Activated CD8-positive, alpha-beta memory T cell treated with anti-CD3 and anti-CD28 coated beads for 48 hours (primary cell): ENCODE measurements around the gene SEPHS2.
A peak's percentile ranks its signal among the peaks of the same experiment; 100 is the strongest.
"Not testable (repeated sequence)": the region's sequence is repeated elsewhere in the genome, so short reads cannot be mapped to it uniquely, and the experiment has no call there.

ENCODE experiments used
- DNase-seq, 3 experiments: peaks; one replicate each; pipeline ENCODE4 v3.0.0-alpha.2; 2020; ENCODE audit warnings: low read depth in 2 of 3, low spot score in 2 of 3

The SEPHS2 gene

DNA sequence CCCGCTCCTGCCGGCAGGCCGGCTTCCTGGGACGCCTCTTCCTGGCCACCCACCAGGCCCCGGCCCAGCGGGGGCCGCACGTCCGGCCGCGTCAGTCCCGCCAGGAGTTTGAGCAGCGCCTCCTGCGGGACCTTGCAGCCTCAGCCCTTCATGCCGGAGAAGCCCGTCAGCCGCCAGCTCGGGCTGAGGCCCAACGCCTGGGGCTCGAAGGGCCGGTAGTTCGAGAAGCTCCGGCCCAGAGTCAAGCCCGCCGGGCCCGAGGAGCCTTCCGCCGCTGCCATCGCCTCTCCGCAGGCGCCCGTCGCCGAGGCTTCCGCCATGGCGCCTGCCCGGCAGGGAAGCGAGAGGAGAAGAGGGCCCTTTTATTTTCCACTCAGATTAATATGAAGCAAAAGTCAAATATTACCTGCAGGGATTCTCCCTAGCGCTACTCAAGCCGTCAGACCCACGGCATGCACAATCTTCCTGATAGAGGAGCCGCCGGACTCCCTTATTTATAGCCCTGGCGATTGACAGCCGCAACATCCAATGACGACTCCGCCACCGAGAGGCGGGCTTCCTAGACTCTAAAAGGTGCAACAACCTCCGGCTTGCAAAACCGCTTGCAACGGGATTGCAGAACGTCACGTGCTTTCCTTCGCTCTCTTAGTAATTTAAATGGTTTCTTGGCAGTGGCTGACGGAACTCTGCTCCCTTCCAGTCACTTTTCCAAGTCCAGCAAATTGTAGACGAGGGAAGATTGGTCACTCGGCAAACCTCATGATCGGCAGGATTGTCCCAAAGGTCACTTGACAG is at the start of gene SEPHS2:
TSS of gene SEPHS2 (minus strand) at position 467 of the 795 bp plus-strand sequence. CDS start at position 320, 147 bp downstream.
- peak; percentile 88 to 94 (median 94) for DNase-seq

GRCh38 chr16:30494709-30495108 is 49.0 kb upstream of the SEPHS2 start:
- DNase-seq: no peak

- DNase-seq: no peak
Observed at GRCh38 chr16:30493941-30494488, 48.3 kb upstream of the SEPHS2 start.

- no peak for DNase-seq
Observed at GRCh38 chr16:30491744-30492308, 46.2 kb upstream of the SEPHS2 start.

GRCh38 chr16:30491229-30491628 is 45.6 kb upstream of the SEPHS2 start:
- DNase-seq: no peak

GRCh38 chr16:30490210-30490609 is 44.5 kb upstream of the SEPHS2 start:
- no peak for DNase-seq

- DNase-seq: no peak
Observed at GRCh38 chr16:30488764-30489605, 43.3 kb upstream of the SEPHS2 start.

GRCh38 chr16:30485818-30486436 is 40.3 kb upstream of the SEPHS2 start:
- DNase-seq: no peak

DNA sequence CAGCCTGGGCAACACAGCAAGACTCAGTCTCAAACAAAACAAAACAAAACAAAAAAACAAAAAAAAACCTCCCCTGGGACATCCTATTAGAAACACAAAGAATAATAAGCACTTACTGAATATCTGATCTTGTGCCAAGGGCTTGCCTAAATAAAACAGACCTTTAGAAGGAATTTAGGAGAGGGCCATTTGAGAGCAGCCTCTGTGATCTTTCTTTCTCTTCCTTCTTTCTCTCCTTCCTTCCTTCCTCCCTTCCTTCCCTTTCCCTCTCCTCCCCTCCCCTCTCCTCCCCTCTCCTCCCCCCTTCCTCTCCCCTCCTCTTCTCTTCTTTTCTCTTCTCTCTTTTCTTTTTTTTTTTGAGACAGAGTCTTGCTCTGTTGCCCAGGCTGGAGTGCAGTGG is 39.2 kb upstream of the SEPHS2 start:
- DNase-seq: no peak

GRCh38 chr16:30482366-30482765 is 36.7 kb upstream of the SEPHS2 start:
- no peak for DNase-seq

- no peak for DNase-seq
Observed at GRCh38 chr16:30481381-30481780, 35.7 kb upstream of the SEPHS2 start.

DNA sequence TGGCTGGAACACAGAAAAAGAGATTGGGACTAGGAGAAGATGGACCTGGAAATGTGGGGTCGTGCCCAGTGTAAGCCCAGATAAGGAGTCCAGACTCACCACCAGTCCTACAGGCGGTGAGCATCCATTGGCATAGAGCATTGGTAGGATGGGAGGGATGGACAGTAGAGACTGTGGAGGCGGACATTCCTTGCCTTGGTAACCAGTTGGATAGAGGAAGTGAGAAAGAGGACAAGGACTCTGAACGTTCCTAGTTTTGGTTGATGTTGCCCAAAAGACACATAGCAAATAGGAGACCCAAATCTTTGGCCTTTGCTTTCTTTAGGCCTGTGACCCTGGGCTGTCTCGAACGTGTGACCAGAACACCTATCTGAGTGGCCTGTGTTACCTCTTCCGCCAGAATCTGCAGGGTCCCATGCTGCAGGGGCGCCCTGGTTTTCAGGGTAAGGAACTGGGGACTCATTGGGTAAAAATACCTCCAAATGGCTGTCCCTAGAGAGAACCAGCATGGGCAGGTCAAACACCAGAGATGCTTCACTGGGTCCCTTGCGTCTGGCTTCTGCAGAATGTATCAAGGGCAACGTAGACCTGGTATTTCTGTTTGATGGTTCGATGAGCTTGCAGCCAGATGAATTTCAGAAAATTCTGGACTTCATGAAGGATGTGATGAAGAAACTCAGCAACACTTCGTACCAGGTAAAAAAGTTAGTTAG is 33.2 kb upstream of the SEPHS2 start:
- DNase-seq: no peak

GRCh38 chr16:30477773-30478172 is 32.1 kb upstream of the SEPHS2 start:
- not testable (repeated sequence) for DNase-seq

- DNase-seq: no peak
Observed at GRCh38 chr16:30476991-30477390, 31.3 kb upstream of the SEPHS2 start.

GRCh38 chr16:30474684-30475083 is 29.0 kb upstream of the SEPHS2 start:
- no peak for DNase-seq

DNA sequence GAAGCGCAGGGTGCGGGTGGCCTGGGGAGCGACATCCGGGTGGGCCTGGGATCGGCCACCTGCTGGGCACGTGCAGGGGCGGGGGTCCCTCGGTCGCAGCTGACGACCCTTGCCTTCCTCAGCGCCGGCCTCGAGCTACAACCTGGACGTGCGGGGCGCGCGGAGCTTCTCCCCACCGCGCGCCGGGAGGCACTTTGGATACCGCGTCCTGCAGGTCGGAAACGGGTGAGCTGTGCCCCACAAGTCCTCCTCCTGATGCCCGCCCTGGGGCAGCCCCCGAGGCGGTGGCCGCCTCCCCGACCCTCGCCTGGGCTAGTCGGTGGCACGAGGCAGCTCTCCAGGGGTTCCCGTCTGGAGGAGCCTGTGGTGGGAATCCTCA is 28.4 kb upstream of the SEPHS2 start:
- no peak for DNase-seq

DNA sequence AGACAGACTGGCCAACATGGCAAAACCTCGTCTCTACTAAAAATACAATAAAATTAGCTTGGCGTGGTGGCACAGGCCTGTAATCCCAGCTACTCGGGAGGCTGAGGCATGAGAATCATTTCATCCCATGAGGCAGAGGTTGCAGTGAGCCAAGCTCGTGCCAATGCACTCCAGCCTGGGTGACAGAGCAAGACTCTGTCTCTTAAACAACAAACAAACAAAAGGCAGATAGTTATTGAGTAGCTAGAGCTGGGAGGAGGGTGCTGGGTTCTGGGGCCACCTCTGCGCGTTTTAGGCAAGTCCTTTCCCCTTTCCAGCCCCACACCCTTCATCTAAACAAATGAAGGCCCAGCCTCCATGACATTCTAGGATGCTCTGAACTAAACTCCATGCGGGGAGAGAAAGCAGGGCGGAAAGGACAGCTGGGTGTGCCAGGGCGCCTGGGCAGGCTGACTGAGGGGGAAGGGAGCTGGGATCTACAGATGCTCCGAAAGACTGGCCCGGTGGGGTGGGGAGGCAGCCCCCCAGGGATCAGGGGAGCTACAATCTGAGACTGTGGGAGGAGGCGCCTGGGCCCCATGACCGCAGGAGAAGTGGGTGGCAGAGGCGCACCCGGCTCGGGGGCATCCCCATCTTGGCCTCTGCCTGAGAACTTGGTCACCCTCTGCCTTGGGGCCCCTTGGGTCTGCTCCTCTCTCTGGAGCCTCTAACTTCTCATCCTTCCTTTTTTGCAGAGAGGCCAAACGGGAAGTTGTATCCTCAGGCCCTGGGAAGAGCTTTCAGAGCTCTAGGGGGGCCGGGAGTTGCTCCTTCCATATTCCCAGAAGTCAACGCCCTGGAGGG is 27.8 kb upstream of the SEPHS2 start:
- peak; percentile 44 to 62 (median 49) for DNase-seq

- peak; percentile 34 to 71 (median 52) for DNase-seq
Observed at GRCh38 chr16:30472328-30472942, 26.8 kb upstream of the SEPHS2 start, which contains the start of gene ITGAL. Gene ITGAL (plus strand): TSS chr16:30472742. CDS start chr16:30472838, 96 bp downstream.

DNA sequence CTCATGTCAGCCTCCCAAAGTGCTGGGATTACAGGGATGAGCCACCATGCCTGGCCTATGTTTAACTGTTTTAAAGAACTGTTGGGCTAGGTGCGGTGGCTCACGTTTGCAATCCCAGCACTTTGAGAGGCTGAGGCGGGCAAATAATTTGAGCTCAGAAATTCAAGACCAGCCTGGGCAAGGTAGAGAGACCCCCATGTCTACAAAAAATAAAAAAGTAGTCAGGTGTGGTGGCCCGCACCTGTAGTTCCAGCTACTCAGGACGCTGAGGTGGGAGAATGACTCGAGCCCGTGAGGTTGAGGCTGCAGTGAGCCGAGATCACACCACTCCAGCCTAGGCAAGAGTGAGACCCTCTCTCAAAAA is 24.9 kb upstream of the SEPHS2 start:
- DNase-seq: no peak
